ENCODE data around the gene ACSS3.

ACSS3 gene

DNA sequence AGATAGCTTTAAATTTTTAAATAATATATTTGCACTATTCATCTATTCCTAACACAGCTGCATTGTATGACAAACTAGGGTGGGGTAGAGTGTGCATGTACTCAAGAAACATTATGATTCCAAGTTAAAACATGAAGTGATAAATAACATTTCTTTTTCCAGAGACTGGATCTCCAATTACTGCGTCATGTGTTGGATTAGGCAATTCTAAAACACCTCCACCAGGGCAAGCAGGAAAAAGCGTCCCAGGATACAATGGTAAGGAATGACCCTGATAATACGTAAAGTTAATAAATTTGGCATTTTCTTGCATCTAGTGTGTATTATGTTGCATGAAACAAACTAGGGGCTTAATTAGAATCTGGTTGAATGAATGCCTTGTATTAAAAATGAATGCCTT lies 138.9 kb downstream of the ACSS3 start:
- DNase-seq (ENCODE audit: low read depth) = no peak
- no peak overlapping the region for H3K4me3 ChIP-seq (ENCODE audit: low read length)
- TF ChIP-seq, protein P1, sequence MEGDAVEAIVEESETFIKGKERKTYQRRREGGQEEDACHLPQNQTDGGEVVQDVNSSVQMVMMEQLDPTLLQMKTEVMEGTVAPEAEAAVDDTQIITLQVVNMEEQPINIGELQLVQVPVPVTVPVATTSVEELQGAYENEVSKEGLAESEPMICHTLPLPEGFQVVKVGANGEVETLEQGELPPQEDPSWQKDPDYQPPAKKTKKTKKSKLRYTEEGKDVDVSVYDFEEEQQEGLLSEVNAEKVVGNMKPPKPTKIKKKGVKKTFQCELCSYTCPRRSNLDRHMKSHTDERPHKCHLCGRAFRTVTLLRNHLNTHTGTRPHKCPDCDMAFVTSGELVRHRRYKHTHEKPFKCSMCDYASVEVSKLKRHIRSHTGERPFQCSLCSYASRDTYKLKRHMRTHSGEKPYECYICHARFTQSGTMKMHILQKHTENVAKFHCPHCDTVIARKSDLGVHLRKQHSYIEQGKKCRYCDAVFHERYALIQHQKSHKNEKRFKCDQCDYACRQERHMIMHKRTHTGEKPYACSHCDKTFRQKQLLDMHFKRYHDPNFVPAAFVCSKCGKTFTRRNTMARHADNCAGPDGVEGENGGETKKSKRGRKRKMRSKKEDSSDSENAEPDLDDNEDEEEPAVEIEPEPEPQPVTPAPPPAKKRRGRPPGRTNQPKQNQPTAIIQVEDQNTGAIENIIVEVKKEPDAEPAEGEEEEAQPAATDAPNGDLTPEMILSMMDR (conservative IDR thresholded peaks at IDR 0.05; ENCODE audit: low read length) = no peak

DNA sequence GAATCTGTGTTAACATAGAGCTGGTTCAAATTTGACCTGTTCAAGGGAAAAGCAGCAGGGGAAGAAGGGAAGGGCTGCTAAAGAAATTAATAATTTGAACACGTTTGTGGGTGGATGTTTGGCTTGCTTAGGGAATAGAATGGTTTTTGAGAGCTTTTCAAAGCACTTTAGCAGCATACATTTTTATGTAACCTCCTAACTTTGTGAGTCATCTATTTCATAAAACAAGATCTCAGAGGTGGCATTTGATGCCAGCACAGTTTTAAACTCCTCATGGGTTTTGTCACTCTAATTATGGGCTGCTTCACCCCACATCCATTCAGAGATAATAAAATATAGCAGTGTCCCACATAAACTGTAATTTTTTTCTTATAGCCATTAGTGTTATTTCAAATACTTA lies 143.8 kb downstream of the ACSS3 start:
- peak; percentile 37 for DNase-seq (ENCODE audit: low read depth)
- TF ChIP-seq, protein P1 (conservative IDR thresholded peaks at IDR 0.05; ENCODE audit: low read length) = no peak
- no peak overlapping the region for H3K4me3 ChIP-seq (ENCODE audit: low read length)

DNA sequence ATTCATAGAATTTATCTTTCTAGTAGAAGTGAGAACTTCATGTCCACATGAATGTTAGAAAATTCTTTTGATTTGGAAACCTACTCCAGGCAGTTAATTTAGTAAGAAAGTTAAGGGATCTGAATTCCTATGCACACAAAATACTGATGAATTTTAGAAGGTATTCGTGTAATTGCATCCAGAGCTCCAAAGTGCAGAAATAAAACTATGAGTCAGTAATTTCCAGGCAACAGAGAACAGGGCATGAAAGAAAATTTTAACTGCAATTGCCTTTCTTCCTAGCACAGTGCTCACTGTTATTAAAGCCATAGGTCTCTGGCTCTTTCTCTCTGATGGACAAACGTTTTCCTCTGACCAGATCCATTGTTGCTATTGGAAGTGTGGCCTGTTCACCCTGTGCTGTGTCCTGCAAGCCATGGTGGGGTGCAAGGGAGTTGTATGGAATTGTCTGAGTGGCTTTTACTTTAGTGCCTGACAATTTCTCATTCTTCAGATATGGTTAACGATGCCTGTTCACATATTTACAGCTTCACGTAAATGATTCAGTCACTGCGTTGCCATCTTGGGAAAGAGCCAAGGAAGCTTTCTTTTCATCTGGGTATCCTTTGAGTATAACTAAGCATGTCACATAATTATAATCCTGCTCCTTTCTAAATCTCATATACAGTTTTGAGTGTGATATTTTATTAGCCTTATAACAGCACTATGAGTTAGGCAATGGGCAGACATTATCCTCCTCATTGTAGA lies 145.1 kb downstream of the ACSS3 start:
- peak overlapping the region; percentile 25 for H3K4me3 ChIP-seq (ENCODE audit: low read length)
- peak; percentile 71 for DNase-seq (ENCODE audit: low read depth)
- TF ChIP-seq, protein P1 (conservative IDR thresholded peaks at IDR 0.05; ENCODE audit: low read length) = no peak

DNA sequence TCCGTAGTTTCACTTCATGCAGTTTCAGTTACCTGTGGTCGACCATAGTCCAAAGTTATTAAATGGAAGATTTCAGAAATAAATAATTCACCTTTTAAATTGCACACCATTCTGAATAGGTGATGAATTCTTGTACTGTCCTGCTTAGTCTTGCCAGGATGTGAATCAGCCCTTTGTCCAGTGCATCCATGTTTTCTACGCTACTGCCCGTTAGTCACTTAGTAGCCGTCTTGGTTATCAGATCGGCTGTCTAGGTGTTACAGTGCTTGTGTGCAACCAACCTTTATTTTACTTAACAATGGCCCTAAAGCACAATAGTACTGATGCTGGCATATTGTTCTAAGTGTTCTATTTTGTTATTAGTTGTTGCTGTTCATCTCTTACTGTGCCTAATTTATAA lies 146.7 kb downstream of the ACSS3 start:
- TF ChIP-seq, protein P1 (conservative IDR thresholded peaks at IDR 0.05; ENCODE audit: low read length) = no peak
- no peak for DNase-seq (ENCODE audit: low read depth)
- no peak overlapping the region for H3K4me3 ChIP-seq (ENCODE audit: low read length)

DNA sequence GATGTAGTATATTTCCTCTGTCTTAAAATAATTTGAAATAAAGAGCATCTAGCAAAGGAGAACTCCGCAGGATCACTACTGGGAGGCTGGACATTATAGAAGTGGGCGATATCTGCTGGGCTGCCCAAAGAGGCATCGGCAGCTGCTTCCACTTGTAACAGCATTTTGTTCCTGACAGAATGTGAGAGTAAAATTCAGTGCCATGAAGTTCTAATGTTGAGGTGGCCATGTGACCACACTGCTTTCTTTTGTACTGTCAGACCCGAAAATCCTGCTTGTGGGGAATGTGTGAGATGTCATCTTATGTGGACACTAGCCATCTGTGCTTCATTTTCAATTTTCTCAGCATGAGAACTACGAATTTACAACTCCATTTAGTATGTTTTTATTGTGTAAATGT lies 151.9 kb downstream of the ACSS3 start:
- no peak for DNase-seq (ENCODE audit: low read depth)
- TF ChIP-seq, protein P1 (conservative IDR thresholded peaks at IDR 0.05; ENCODE audit: low read length) = no peak
- H3K4me3 ChIP-seq (ENCODE audit: low read length) = no peak overlapping the region

DNA sequence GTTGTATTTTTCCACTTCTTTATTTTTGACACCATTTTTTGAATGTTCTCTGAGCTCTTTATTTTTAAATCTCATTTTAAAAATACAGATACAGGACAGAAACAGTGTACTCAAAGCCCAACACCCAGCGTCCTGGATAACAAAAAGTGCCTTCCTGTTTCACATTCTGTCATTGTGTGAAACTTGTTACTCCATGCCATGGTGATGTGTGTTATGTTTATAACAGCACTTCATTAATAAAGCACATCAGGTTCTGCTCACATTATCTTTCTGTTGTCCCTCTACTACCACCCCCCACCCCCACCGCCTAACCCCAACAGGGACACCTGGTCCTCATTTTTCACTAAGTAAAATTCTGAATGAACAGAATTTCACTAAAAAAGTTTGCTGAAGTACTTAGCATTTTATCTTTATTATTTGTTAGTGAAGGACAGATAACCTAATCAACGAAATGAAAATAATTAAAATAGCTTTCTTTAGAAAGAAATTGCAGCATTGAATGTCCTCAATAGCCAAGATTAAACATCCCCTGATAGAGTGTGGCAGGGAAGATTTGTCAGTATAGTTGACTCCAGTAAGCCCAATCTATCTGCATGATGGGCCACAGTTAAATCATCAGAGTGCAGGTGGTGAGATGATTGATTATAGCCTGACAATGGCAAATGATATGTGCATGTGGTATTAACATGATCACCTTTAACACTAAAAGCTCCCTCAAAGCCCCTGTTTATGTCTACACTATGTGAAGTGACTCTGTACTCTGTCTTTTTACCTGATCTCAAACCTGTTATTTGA lies 153.9 kb downstream of the ACSS3 start:
- TF ChIP-seq, protein P1 (conservative IDR thresholded peaks at IDR 0.05; ENCODE audit: low read length) = no peak
- no peak for DNase-seq (ENCODE audit: low read depth)
- no peak overlapping the region for H3K4me3 ChIP-seq (ENCODE audit: low read length)

DNA sequence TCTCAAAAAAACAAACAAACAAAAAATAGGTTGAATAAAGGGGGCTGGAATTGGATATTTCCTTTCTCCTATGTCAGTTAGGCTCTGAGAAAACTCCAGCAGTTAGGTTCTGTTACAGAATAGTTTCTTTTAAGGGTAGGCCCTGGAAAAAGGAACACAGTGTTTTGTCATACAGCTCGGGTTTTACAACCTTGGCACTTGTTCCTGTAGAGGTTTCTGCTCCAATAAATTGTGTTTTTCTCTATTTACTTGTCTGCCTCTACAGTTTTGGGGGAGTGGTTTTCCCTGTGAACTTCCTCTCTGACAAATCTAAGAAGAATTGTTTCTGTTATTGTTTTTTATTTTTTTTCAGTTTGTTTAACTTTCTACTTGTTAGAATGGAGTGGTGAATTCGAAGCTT lies 167.6 kb downstream of the ACSS3 start:
- DNase-seq (ENCODE audit: low read depth) = peak; percentile 23
- H3K4me3 ChIP-seq (ENCODE audit: low read length) = no peak overlapping the region
- TF ChIP-seq, protein P1 (conservative IDR thresholded peaks at IDR 0.05; ENCODE audit: low read length) = no peak

Data from AG10803 (cell line).